Measurements from ENCODE around the gene ROM1.
"Not testable (repeated sequence)": the region's sequence is repeated elsewhere in the genome, so short reads cannot be mapped to it uniquely, and the experiment has no call there.

ROM1 gene

GRCh38 chr11:62610403-62610802 lies 2.7 kb upstream of the ROM1 start:
- no peak for DNase-seq (ENCODE audit: low spot score)

- DNase-seq (ENCODE audit: low spot score) = no peak
Observed at GRCh38 chr11:62610814-62611704, 2.0 kb upstream of the ROM1 start.

GRCh38 chr11:62611705-62612365 lies 1.2 kb upstream of the ROM1 start:
- DNase-seq (ENCODE audit: low spot score) = peak; percentile 77

- DNase-seq (ENCODE audit: low spot score) = no peak
Observed at GRCh38 chr11:62613291-62613778, 278 bp downstream of the ROM1 start.

GRCh38 chr11:62614275-62614674 lies 1.2 kb downstream of the ROM1 start:
- DNase-seq (ENCODE audit: low spot score) = no peak

GRCh38 chr11:62615521-62615920 lies 2.5 kb downstream of the ROM1 start:
- DNase-seq (ENCODE audit: low spot score) = no peak

GRCh38 chr11:62616957-62617356 lies 3.9 kb downstream of the ROM1 start:
- not testable (repeated sequence) for DNase-seq (ENCODE audit: low spot score)

- DNase-seq (ENCODE audit: low spot score) = no peak
Observed at GRCh38 chr11:62621027-62621566, 8.0 kb downstream of the ROM1 start.

- peak; percentile 98 for DNase-seq (ENCODE audit: low spot score)
Observed at GRCh38 chr11:62621567-62622470, 8.8 kb downstream of the ROM1 start, which contains the start of gene B3GAT3. Gene B3GAT3 (minus strand): TSS chr11:62621986. CDS start chr11:62621947, 39 bp downstream.

GRCh38 chr11:62622476-62623089 lies 9.5 kb downstream of the ROM1 start:
- no peak for DNase-seq (ENCODE audit: low spot score)

- no peak for DNase-seq (ENCODE audit: low spot score)
Observed at GRCh38 chr11:62627713-62628112, 14.7 kb downstream of the ROM1 start.

GRCh38 chr11:62632492-62632891 lies 19.4 kb downstream of the ROM1 start:
- no peak for DNase-seq (ENCODE audit: low spot score)

- DNase-seq (ENCODE audit: low spot score) = no peak
Observed at GRCh38 chr11:62644220-62644619, 31.2 kb downstream of the ROM1 start.

- no peak for DNase-seq (ENCODE audit: low spot score)
Observed at GRCh38 chr11:62645671-62645945, 32.6 kb downstream of the ROM1 start.

- DNase-seq (ENCODE audit: low spot score) = peak; percentile 99
Observed at GRCh38 chr11:62645946-62646824, 33.1 kb downstream of the ROM1 start, which contains the start of gene GANAB. Gene GANAB (minus strand): TSS chr11:62646613. CDS start chr11:62646599, 14 bp downstream.

- DNase-seq (ENCODE audit: low spot score) = no peak
Observed at GRCh38 chr11:62646825-62647608, 34.0 kb downstream of the ROM1 start.

- DNase-seq (ENCODE audit: low spot score) = no peak
Observed at GRCh38 chr11:62647609-62648005, 34.5 kb downstream of the ROM1 start.

GRCh38 chr11:62648185-62648966 lies 35.3 kb downstream of the ROM1 start:
- no peak for DNase-seq (ENCODE audit: low spot score)

- no peak for DNase-seq (ENCODE audit: low spot score)
Observed at GRCh38 chr11:62648967-62649364, 35.9 kb downstream of the ROM1 start.
